HCT116 (cell line): Measurements from ENCODE around the gene STYXL1. TPM values are rescaled to one million over a fixed set of nuclear protein-coding genes. Genes with fewer than 3 reads are reported as not detected.

Experiments
- ATAC-seq: fragments of 200-7000 bp; cut with Tn5 transposase; 2 replicates; pipeline ENCODE4 v1.9.1; 2020; ENCODE audit warnings: mild to moderate bottlenecking, moderate library complexity
- BruUV-seq: library from RNA; stranded (reverse); fragments of 400-500 nt; replicated peaks from 2 replicates; lab custom pipeline; 2021; lab: Mats Ljungman, UMichigan
- CTCF ChIA-PET: fragments of 300-600 bp; sonication (Branson Sonifier 250); formaldehyde crosslinking; loops from one replicate; lab custom pipeline; 2021; ENCODE audit warnings: antibody characterized with exemption; lab: Charles Lee
- POLR2A ChIA-PET: fragments of 300-600, 350-600 bp; sonication (Branson Sonifier 250); formaldehyde crosslinking; loops from one replicate; lab custom pipeline; 2021; ENCODE audit warnings: antibody characterized with exemption; lab: Charles Lee
- RAD21 ChIA-PET, 2 experiments: fragments of 300-600 bp; sonication (Branson Sonifier 250); formaldehyde crosslinking; loops; one replicate each; lab custom pipeline; 2023; ENCODE audit warnings: low total read pairs in 2 of 2; ENCODE audit not compliant: uncharacterized antibody in 2 of 2, unreplicated experiment in 2 of 2, low non-redundant PET in 1 of 2; lab: Charles Lee
- DNase-seq: peaks from one replicate; pipeline ENCODE4 v3.0.0-alpha.2; 2010; ENCODE audit warnings: low read depth, low spot score
- H2AFZ ChIP-seq: fragments of 200-600 bp; shearing (Covaris generic), sonication (generic); 2 replicates; pipeline ENCODE4 v1.6.1; 2017; ENCODE audit warnings: low read depth, mixed run types, mixed read lengths, antibody characterized with exemption, low read length; ENCODE audit not compliant: poor library complexity, severe bottlenecking
- H3K27ac ChIP-seq: 2 replicates; pipeline ENCODE4 v1.5.1; 2012; ENCODE audit warnings: low read depth, low read length
- H3K27me3 ChIP-seq: fragments of 200-600 bp; sonication (generic); 2 replicates; pipeline ENCODE4 v1.6.1; 2016; ENCODE audit warnings: mixed run types, low read length, mixed read lengths; ENCODE audit not compliant: insufficient read depth
- H3K36me3 ChIP-seq, 2 experiments: fragments of 200-500 bp in 1 of 2; fragments of 200-600 bp in 1 of 2; sonication (Bioruptor generic) in 1 of 2; sonication (generic) in 1 of 2; 2 replicates each; pipeline versions ENCODE4 v1.5.1 to v1.6.1; 2014 to 2016; ENCODE audit warnings: low read length in 2 of 2, inconsistent platforms in 1 of 2, mixed read lengths in 1 of 2, mixed run types in 1 of 2; ENCODE audit not compliant: insufficient read depth in 2 of 2, control insufficient read depth in 1 of 2
- H3K4me1 ChIP-seq, 2 experiments: fragments of 200-600 bp in 1 of 2; sonication (generic) in 1 of 2; 2 replicates each; pipeline versions ENCODE4 v1.5.1 to v1.6.1; 2012 to 2017; ENCODE audit warnings: low read length in 2 of 2, inconsistent platforms in 1 of 2, mild to moderate bottlenecking in 1 of 2, mixed read lengths in 1 of 2, mixed run types in 1 of 2, moderate library complexity in 1 of 2; ENCODE audit not compliant: insufficient read depth in 2 of 2, control insufficient read depth in 1 of 2
- H3K4me2 ChIP-seq: fragments of 200-600 bp; sonication (generic); 2 replicates; pipeline ENCODE4 v1.6.1; 2017; ENCODE audit warnings: mixed run types, low read length, mixed read lengths
- H3K4me3 ChIP-seq, 2 experiments: fragments of 200-600 bp in 1 of 2; sonication (generic) in 1 of 2; replicated peaks in 1 of 2; 2 replicates each; pipeline ENCODE4 v1.5.1; 2011 to 2016; ENCODE audit warnings: low read length in 2 of 2, control low read depth in 1 of 2, low read depth in 1 of 2, mild to moderate bottlenecking in 1 of 2, mixed read lengths in 1 of 2, mixed run types in 1 of 2
- H3K79me2 ChIP-seq: fragments of 200-600 bp; sonication (generic); 2 replicates; pipeline ENCODE4 v1.6.1; 2017; ENCODE audit warnings: mild to moderate bottlenecking, mixed run types, low read length, moderate library complexity, mixed read lengths; ENCODE audit not compliant: insufficient read depth
- H3K9ac ChIP-seq: fragments of 200-600 bp; sonication (generic); 2 replicates; pipeline ENCODE4 v1.6.1; 2016; ENCODE audit warnings: low read length, mixed read lengths
- H3K9me2 ChIP-seq: fragments of 200-600 bp; sonication (generic), shearing (Covaris generic); 2 replicates; pipeline ENCODE4 v1.6.1; 2017; ENCODE audit warnings: mixed run types, mild to moderate bottlenecking, moderate library complexity; ENCODE audit not compliant: insufficient read depth
- H3K9me3 ChIP-seq, 2 experiments: fragments of 200-500 bp in 1 of 2; fragments of 200-600 bp in 1 of 2; sonication (Bioruptor generic) in 1 of 2; sonication (generic) in 1 of 2; 2 replicates each; pipeline ENCODE4 v1.6.1; 2014 to 2017; ENCODE audit warnings: low read length in 2 of 2, mixed read lengths in 2 of 2, inconsistent platforms in 1 of 2, low read depth in 1 of 2, mild to moderate bottlenecking in 1 of 2, mixed run types in 1 of 2, moderate library complexity in 1 of 2; ENCODE audit not compliant: control insufficient read depth in 1 of 2, insufficient read depth in 1 of 2
- H4K20me1 ChIP-seq: fragments of 200-600 bp; sonication (generic), shearing (Covaris generic); 2 replicates; pipeline ENCODE4 v1.6.1; 2017; ENCODE audit warnings: mixed run types, mild to moderate bottlenecking, moderate library complexity; ENCODE audit not compliant: insufficient read depth
- ATF3 ChIP-seq: IDR thresholded peaks from 2 replicates; pipeline ENCODE4 v1.6.1; 2012
- ELF1 ChIP-seq: IDR thresholded peaks from 2 replicates; pipeline ENCODE4 v1.6.1; 2012; ENCODE audit warnings: low read depth, borderline replicate concordance
- EZH2 ChIP-seq: fragments of 200-600 bp; sonication (generic); IDR thresholded peaks from 2 replicates; pipeline ENCODE4 v1.6.1; 2017; ENCODE audit warnings: antibody characterized with exemption, mixed run types
- EZH2phosphoT487 ChIP-seq: fragments of 200-600 bp; IDR thresholded peaks from 2 replicates; pipeline ENCODE4 v1.6.1; 2018; ENCODE audit warnings: antibody characterized with exemption, borderline replicate concordance
- FOSL1 ChIP-seq: IDR thresholded peaks from 2 replicates; pipeline ENCODE4 v1.6.1; 2012; ENCODE audit warnings: low read depth
- JUND ChIP-seq: IDR thresholded peaks from 2 replicates; pipeline ENCODE4 v1.6.1; 2012
- POLR2A ChIP-seq: IDR thresholded peaks from 2 replicates; pipeline ENCODE4 v1.7.0; 2011; ENCODE audit warnings: borderline replicate concordance; ENCODE audit not compliant: insufficient read depth, insufficient read length; ENCODE audit errors: extremely low read depth
- RAD21 ChIP-seq: IDR thresholded peaks from 2 replicates; pipeline ENCODE4 v1.6.1; 2012; ENCODE audit warnings: low read depth, mild to moderate bottlenecking
- REST ChIP-seq: IDR thresholded peaks from 2 replicates; pipeline ENCODE4 v1.6.1; 2012; ENCODE audit warnings: low read depth
- SRF ChIP-seq: IDR thresholded peaks from 2 replicates; pipeline ENCODE4 v1.6.1; 2012; ENCODE audit warnings: low read depth
- TCF7L2 ChIP-seq: IDR thresholded peaks from 2 replicates; pipeline ENCODE4 v1.7.0; 2011; ENCODE audit warnings: borderline replicate concordance, inconsistent platforms; ENCODE audit not compliant: insufficient read depth, insufficient read length; ENCODE audit errors: extremely low read depth
- YY1 ChIP-seq: IDR thresholded peaks from 2 replicates; pipeline ENCODE4 v1.6.1; 2011; ENCODE audit warnings: low read length, low read depth, moderate library complexity, mild to moderate bottlenecking; ENCODE audit not compliant: insufficient replicate concordance; ENCODE audit errors: extremely low read depth
- ZNF274 ChIP-seq: fragments of 200-500 bp; sonication (Bioruptor generic); IDR thresholded peaks from 2 replicates; pipeline ENCODE4 v1.6.1; 2014; ENCODE audit warnings: mild to moderate bottlenecking, low read depth, low read length, inconsistent platforms
- intact Hi-C: fragments of 100-400 bp; cut with micrococcal nuclease; formaldehyde crosslinking; loops from 2 replicates; pipeline ENCODE4 v1.10.0; 2022
- total RNA-seq: library from RNA; stranded (reverse); gene quantifications from one replicate; pipeline ENCODE4 v1.2.1, GENCODE V29; 2021; ENCODE audit not compliant: unreplicated experiment

Gene STYXL1
- total RNA-seq, 1 experiment from 2014 or later, result 32.5 TPM

GRCh38 chr7:75988568-75989499, 59.0 kb downstream of the STYXL1 start:
- peaks cover 0 to 10% of the 10 kb centered on the region in 2 experiments; a peak in 2 of 4 replicates for H3K36me3 ChIP-seq
- no peaks in the 10 kb centered on the region for H3K9me3 ChIP-seq
- H3K9me2 ChIP-seq, result no peaks in the 10 kb centered on the region
- CTCF ChIA-PET, result no interaction called here
- H4K20me1 ChIP-seq, result no peaks in the 10 kb centered on the region
- TF ChIP-seq YY1 (no peak), JUND (no peak), POLR2A (no peak), SRF (no peak), ELF1 (no peak), ATF3 (no peak), EZH2phosphoT487 (no peak), ZNF274 (no peak), FOSL1 (no peak), REST (no peak), EZH2 (no peak), RAD21 (no peak), TCF7L2 (no peak)
- POLR2A ChIA-PET, result no interaction called here
- H3K4me1 ChIP-seq, result peaks cover 24 to 32% of the 10 kb centered on the region in 2 experiments; a peak in 3 of 4 replicates
- H3K9ac ChIP-seq, result no peak overlapping the region
- no peak overlapping the region for H3K4me2 ChIP-seq
- RAD21 ChIA-PET, result no interaction called here
- intact Hi-C loops, result no loop called here
- no peaks in the 10 kb centered on the region for H3K27me3 ChIP-seq
- BruUV-seq, result no TSS peak
- ATAC-seq, result no peak
- DNase-seq, result no peak
- H2AFZ ChIP-seq, result no peak overlapping the region
- H3K27ac ChIP-seq, result no peak overlapping the region
- H3K79me2 ChIP-seq, result no peaks in the 10 kb centered on the region
- H3K4me3 ChIP-seq, result no peak overlapping the region
